Gastrocnemius medialis (tissue), 4 donors: ENCODE measurements around the gene GHRHR. TPM values are rescaled to one million over a fixed set of nuclear protein-coding genes. Genes with fewer than 3 reads are reported as not detected.

Experiments
- ATAC-seq, 2 donors: fragments of 150-250 bp; one replicate each; pipeline ENCODE4 v1.9.1; 2016
- DNase-seq, 2 donors: peaks; one replicate each; pipeline ENCODE4 v3.0.0-alpha.2; 2019
- H3K27ac ChIP-seq, 4 donors: fragments of 200-600 bp; sonication (generic); 1 replicate in 1 of 4; 2 replicates in 3 of 4; pipeline ENCODE4 v1.5.1; 2016 to 2018; ENCODE audit warnings: mild to moderate bottlenecking in 2 of 4, moderate library complexity in 1 of 4
- H3K27me3 ChIP-seq, 3 donors: fragments of 200-600 bp; sonication (generic) in 2 of 3; 1 replicate in 1 of 3; 2 replicates in 2 of 3; pipeline versions ENCODE4 v1.5.1 to v1.6.0; 2016 to 2019; ENCODE audit warnings: mild to moderate bottlenecking in 1 of 3, moderate library complexity in 1 of 3
- H3K36me3 ChIP-seq, 2 donors: fragments of 200-600 bp; sonication (generic) in 1 of 2; one replicate each; pipeline ENCODE4 v1.5.1; 2017 to 2018
- H3K4me1 ChIP-seq, 2 donors: fragments of 200-600 bp; sonication (generic) in 1 of 2; one replicate each; pipeline ENCODE4 v1.5.1; 2016 to 2017; ENCODE audit warnings: mild to moderate bottlenecking in 2 of 2
- H3K4me3 ChIP-seq, 4 donors: fragments of 200-600 bp; sonication (generic) in 3 of 4; 1 replicate in 1 of 4; 2 replicates in 3 of 4; pipeline ENCODE4 v1.5.1; 2016 to 2019; ENCODE audit warnings: mild to moderate bottlenecking in 2 of 4
- H3K9me3 ChIP-seq, 3 donors: fragments of 200-600 bp; sonication (generic) in 2 of 3; 1 replicate in 1 of 3; 2 replicates in 2 of 3; pipeline ENCODE4 v1.5.1; 2016 to 2019
- POLR2A ChIP-seq, 2 donors: fragments of 450-650 bp; IDR thresholded peaks; one replicate each; pipeline ENCODE4 v1.6.1; 2017; ENCODE audit warnings: antibody characterized with exemption in 2 of 2, mild to moderate bottlenecking in 2 of 2, moderate library complexity in 2 of 2
- in situ Hi-C, 4 donors: fragments of 200-750 bp; cut with MboI; loops; one replicate each; pipeline versions ENCODE4 v1.15.0 to v1.8.0; 2017; ENCODE audit warnings: low sequenced_read_pairs in 4 of 4
- intact Hi-C: fragments of 100-400 bp; cut with DNase I; formaldehyde crosslinking; loops from one replicate; pipeline ENCODE4 v1.15.1; 2023; ENCODE audit warnings: low total_unique reads
- total RNA-seq, 4 donors: library from RNA; depleted of rRNA; stranded (reverse); fragments of >200 nt; gene quantifications; one replicate each; pipeline versions ENCODE4 v1.1.0 to v1.2.3, GENCODE V29; 2016
- TF ChIP-seq, protein P1 (sequence below), 5 experiments: fragments of 450-650 bp in 3 of 5; fragments of 200-600 bp in 2 of 5; sonication (generic) in 2 of 5; IDR thresholded peaks in 4 of 5; conservative IDR thresholded peaks in 1 of 5; 1 replicate in 4 of 5; 2 replicates in 1 of 5; pipeline ENCODE4 v1.5.1; 2016 to 2019; ENCODE audit warnings: antibody characterized with exemption in 5 of 5, mild to moderate bottlenecking in 3 of 5, moderate library complexity in 3 of 5

The GHRHR gene
- total RNA-seq, 4 donors from 2014 or later: not detected

- intact Hi-C loops (no loop called here), in situ Hi-C loops (no loop called here)
- H3K27me3 ChIP-seq: peaks cover 0 to 3% (median 0%) of the 10 kb centered on the region in 3 donors
- H3K4me1 ChIP-seq: no peaks in the 10 kb centered on the region
- no peak overlapping the region for H3K4me3 ChIP-seq
- H3K9me3 ChIP-seq: no peaks in the 10 kb centered on the region
- no peak overlapping the region for H3K27ac ChIP-seq
- H3K36me3 ChIP-seq: no peaks in the 10 kb centered on the region
- ATAC-seq (no peak), DNase-seq (no peak)
- no peak for TF ChIP-seq POLR2A (IDR thresholded peaks at IDR 0.05)
- TF ChIP-seq, protein P1, sequence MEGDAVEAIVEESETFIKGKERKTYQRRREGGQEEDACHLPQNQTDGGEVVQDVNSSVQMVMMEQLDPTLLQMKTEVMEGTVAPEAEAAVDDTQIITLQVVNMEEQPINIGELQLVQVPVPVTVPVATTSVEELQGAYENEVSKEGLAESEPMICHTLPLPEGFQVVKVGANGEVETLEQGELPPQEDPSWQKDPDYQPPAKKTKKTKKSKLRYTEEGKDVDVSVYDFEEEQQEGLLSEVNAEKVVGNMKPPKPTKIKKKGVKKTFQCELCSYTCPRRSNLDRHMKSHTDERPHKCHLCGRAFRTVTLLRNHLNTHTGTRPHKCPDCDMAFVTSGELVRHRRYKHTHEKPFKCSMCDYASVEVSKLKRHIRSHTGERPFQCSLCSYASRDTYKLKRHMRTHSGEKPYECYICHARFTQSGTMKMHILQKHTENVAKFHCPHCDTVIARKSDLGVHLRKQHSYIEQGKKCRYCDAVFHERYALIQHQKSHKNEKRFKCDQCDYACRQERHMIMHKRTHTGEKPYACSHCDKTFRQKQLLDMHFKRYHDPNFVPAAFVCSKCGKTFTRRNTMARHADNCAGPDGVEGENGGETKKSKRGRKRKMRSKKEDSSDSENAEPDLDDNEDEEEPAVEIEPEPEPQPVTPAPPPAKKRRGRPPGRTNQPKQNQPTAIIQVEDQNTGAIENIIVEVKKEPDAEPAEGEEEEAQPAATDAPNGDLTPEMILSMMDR (IDR thresholded peaks at IDR 0.05 in 4 of 5, conservative IDR thresholded peaks at IDR 0.05 in 1 of 5): no peak
Measured at GRCh38 chr7:31028006-31028405, 64.3 kb downstream of the GHRHR start.

DNA sequence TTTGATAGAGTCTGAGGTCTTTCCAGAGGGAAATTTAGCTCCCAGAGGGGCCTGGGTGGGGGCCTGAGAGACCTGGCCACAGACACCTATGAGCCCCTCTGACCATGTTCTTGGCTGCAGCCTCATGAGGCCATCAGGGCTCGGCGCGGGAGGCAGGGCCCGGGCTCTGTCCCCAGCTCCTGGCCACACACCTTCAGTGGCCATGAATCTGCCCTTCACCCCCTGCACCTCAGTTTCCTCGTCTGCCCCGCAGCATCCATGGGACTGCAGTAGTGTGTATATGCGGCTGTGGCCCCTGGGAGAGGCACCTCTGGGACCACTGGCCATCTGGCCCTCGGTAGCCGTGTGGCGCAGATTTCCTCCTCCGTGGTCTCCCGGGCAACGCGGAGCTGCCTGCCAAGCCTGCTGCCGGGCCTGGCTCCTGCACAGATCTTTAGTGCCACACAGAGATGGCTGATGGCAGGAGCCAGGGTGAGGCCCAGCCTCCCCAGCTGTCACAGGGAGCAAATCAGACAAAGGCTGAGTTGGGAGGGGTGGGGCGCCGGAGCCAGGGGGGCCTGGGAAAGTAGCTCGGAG, 64.8 kb downstream of the GHRHR start:
- ATAC-seq: no peak
- Histone ChIP-seq H3K27me3 (peaks cover 0 to 3% (median 0%) of the 10 kb centered on the region in 3 donors), H3K27ac (no peak overlapping the region), H3K9me3 (no peaks in the 10 kb centered on the region), H3K4me1 (no peaks in the 10 kb centered on the region), H3K36me3 (no peaks in the 10 kb centered on the region), H3K4me3 (no peak overlapping the region)
- no peak for DNase-seq
- TF ChIP-seq, protein P1 (IDR thresholded peaks at IDR 0.05 in 4 of 5, conservative IDR thresholded peaks at IDR 0.05 in 1 of 5): no peak
- TF ChIP-seq POLR2A (IDR thresholded peaks at IDR 0.05): no peak
- intact Hi-C loops: no loop called here
- in situ Hi-C loops: no loop called here

Other genes starting within 250 kb of the GHRHR start
- gene INMT, start 211.8 kb upstream of the GHRHR start, total RNA-seq: 1 to 10 TPM; 1.9 to 8.6 (median 5.5) TPM
- 1 to 10 TPM; 1.4 to 4.3 (median 3.0) TPM for gene MINDY4, start 192.5 kb upstream of the GHRHR start, total RNA-seq
- 100 to 1,000 TPM in 3 of 4 donors, 10 to 100 TPM in 1; 81.9 to 149 (median 113) TPM for gene AQP1, start 52.1 kb upstream of the GHRHR start, total RNA-seq
- under 1 TPM; 0.05 to 0.33 (median 0.21) TPM for gene ADCYAP1R1, start 88.4 kb downstream of the GHRHR start, total RNA-seq